B cell (primary cell): ENCODE results near the gene SOCS2. TPM values are rescaled to one million over a fixed set of nuclear protein-coding genes. Genes with fewer than 3 reads are reported as not detected.

Experiments
- ATAC-seq: fragments of 200-7000 bp; cut with Tn5 transposase; one replicate; pipeline ENCODE4 v1.10.0; 2021; ENCODE audit warnings: low read depth, mild to moderate bottlenecking, moderate number of reproducible peaks, moderate library complexity
- CTCF ChIA-PET: fragments of 350-600 bp; sonication (Branson Sonifier 250); formaldehyde crosslinking; loops from one replicate; lab custom pipeline; 2021; ENCODE audit warnings: antibody characterized with exemption, inconsistent platforms; lab: Charles Lee
- POLR2A ChIA-PET: fragments of 350-600 bp; sonication (Branson Sonifier 250); formaldehyde crosslinking; loops from one replicate; lab custom pipeline; 2021; ENCODE audit warnings: antibody characterized with exemption; lab: Charles Lee
- DNase-seq: peaks from one replicate; pipeline ENCODE4 v3.0.0; 2013
- H2AFZ ChIP-seq: 2 replicates; pipeline ENCODE4 v1.6.1; 2012; ENCODE audit warnings: mild to moderate bottlenecking, low read depth, low read length; ENCODE audit not compliant: insufficient read depth, poor library complexity, severe bottlenecking
- H3K27ac ChIP-seq, 2 donors: 1 replicate in 1 of 2; 2 replicates in 1 of 2; pipeline ENCODE4 v1.5.1; 2012 to 2013; ENCODE audit warnings: low read length in 2 of 2, mild to moderate bottlenecking in 2 of 2, moderate library complexity in 1 of 2
- H3K27me3 ChIP-seq, 4 experiments: fragments of 200-600 bp in 1 of 4; sonication (generic) in 1 of 4; replicated peaks in 1 of 4; 1 replicate in 2 of 4; 2 replicates in 2 of 4; pipeline versions ENCODE4 v1.6.1 to v1.7.0; 2013 to 2016; ENCODE audit warnings: low read length in 3 of 4, mild to moderate bottlenecking in 2 of 4, mixed read lengths in 1 of 4, moderate library complexity in 1 of 4; ENCODE audit not compliant: insufficient read depth in 4 of 4, control insufficient read depth in 3 of 4; ENCODE audit errors: control extremely low read depth in 1 of 4
- H3K36me3 ChIP-seq, 2 experiments: replicated peaks in 1 of 2; 1 replicate in 1 of 2; 2 replicates in 1 of 2; pipeline versions ENCODE4 v1.6.1 to v1.7.1; 2013; ENCODE audit warnings: low read length in 1 of 2; ENCODE audit not compliant: insufficient read depth in 2 of 2, control insufficient read depth in 1 of 2; ENCODE audit errors: control extremely low read depth in 1 of 2, extremely low read depth in 1 of 2
- H3K4me1 ChIP-seq, 2 donors: fragments of 200-600 bp in 1 of 2; sonication (generic) in 1 of 2; 1 replicate in 1 of 2; 2 replicates in 1 of 2; pipeline versions ENCODE4 v1.5.1 to v1.6.1; 2013 to 2017; ENCODE audit warnings: low read length in 2 of 2; ENCODE audit not compliant: control insufficient read depth in 2 of 2, insufficient read depth in 2 of 2
- H3K4me2 ChIP-seq: replicated peaks from 2 replicates; pipeline ENCODE3; 2012; ENCODE audit warnings: mild to moderate bottlenecking, low read depth, low read length; ENCODE audit not compliant: poor library complexity, severe bottlenecking
- H3K4me3 ChIP-seq, 5 experiments: fragments of 200-600 bp in 1 of 5; sonication (generic) in 1 of 5; 1 replicate in 3 of 5; 2 replicates in 2 of 5; pipeline versions ENCODE4 v1.5.1 to v1.7.0; 2011 to 2016; ENCODE audit warnings: low read length in 4 of 5, mild to moderate bottlenecking in 4 of 5, low read depth in 2 of 5, control low read depth in 1 of 5, moderate library complexity in 1 of 5; ENCODE audit not compliant: insufficient read depth in 1 of 5; ENCODE audit errors: control extremely low read depth in 1 of 5, extremely low read depth in 1 of 5
- H3K79me2 ChIP-seq: fragments of 200-600 bp; sonication (generic); one replicate; pipeline ENCODE4 v1.6.0; 2016; ENCODE audit warnings: low read length; ENCODE audit not compliant: control insufficient read depth, insufficient read depth
- H3K9ac ChIP-seq: fragments of 200-600 bp; sonication (generic); 2 replicates; pipeline ENCODE4 v1.6.1; 2017; ENCODE audit warnings: mild to moderate bottlenecking, low read length, moderate library complexity
- H3K9me3 ChIP-seq, 3 donors: one replicate each; pipeline versions ENCODE4 v1.6.1 to v1.7.1; 2013; ENCODE audit warnings: low read length in 2 of 3; ENCODE audit not compliant: control insufficient read depth in 2 of 3, insufficient read depth in 1 of 3; ENCODE audit errors: control extremely low read depth in 1 of 3
- H4K20me1 ChIP-seq: 2 replicates; pipeline ENCODE4 v1.6.0; 2012; ENCODE audit warnings: mild to moderate bottlenecking, low read length; ENCODE audit not compliant: insufficient read depth, control insufficient read depth, poor library complexity, severe bottlenecking
- H3K27ac Mint-ChIP-seq: one replicate; pipeline ENCODE4 v1.8.0; 2021; ENCODE audit warnings: mixed read lengths
- H3K27me3 Mint-ChIP-seq: one replicate; pipeline ENCODE4 v1.8.0; 2021; ENCODE audit warnings: mixed read lengths
- H3K4me1 Mint-ChIP-seq: one replicate; pipeline ENCODE4 v1.8.0; 2021; ENCODE audit warnings: mixed read lengths
- H3K4me3 Mint-ChIP-seq: one replicate; pipeline ENCODE4 v1.8.0; 2021; ENCODE audit warnings: mixed read lengths
- H3K9me3 Mint-ChIP-seq: one replicate; pipeline ENCODE4 v1.8.0; 2022; ENCODE audit warnings: mixed read lengths; ENCODE audit not compliant: insufficient read depth
- EZH2 ChIP-seq: IDR thresholded peaks from 2 replicates; pipeline ENCODE4 v1.6.1; 2012; ENCODE audit warnings: borderline replicate concordance, low read depth, mild to moderate bottlenecking, moderate library complexity, low read length; ENCODE audit not compliant: insufficient read depth, poor library complexity, severe bottlenecking
- WGBS: methylation state at CpG from one replicate; pipeline ENCODE4 v1.1.5; 2013; ENCODE audit warnings: missing lambda C conversion rate; ENCODE audit not compliant: insufficient coverage; 5-methylcytosine and 5-hydroxymethylcytosine counted together
- intact Hi-C: fragments of 100-400 bp; cut with micrococcal nuclease; formaldehyde crosslinking; loops from one replicate; pipeline ENCODE4 v1.10.0; 2022
- polyA plus RNA-seq: library from polyadenylated mRNA; depleted of rRNA; stranded (reverse); fragments of >200 nt; gene quantifications from 2 replicates; pipeline ENCODE4 v1.2.3, GENCODE V29; 2012
- total RNA-seq, 2 donors: library from RNA; stranded (reverse); fragments of 120-200 nt in 1 of 2; gene quantifications; 1 replicate in 1 of 2; 2 replicates in 1 of 2; pipeline versions ENCODE4 v1.2.3 to v1.2.4, GENCODE V29; 2013 to 2022
- TF ChIP-seq, protein P1 (sequence below): fragments of 200-600 bp; IDR thresholded peaks from one replicate; pipeline ENCODE4 v1.8.0; 2022; ENCODE audit warnings: antibody characterized with exemption, mild to moderate bottlenecking

Gene SOCS2
- total and polyA plus RNA-seq, 2 donors (not counting 1 experiment from before 2014, with no cell fraction given) = 1.3 to 1.6 TPM

DNA sequence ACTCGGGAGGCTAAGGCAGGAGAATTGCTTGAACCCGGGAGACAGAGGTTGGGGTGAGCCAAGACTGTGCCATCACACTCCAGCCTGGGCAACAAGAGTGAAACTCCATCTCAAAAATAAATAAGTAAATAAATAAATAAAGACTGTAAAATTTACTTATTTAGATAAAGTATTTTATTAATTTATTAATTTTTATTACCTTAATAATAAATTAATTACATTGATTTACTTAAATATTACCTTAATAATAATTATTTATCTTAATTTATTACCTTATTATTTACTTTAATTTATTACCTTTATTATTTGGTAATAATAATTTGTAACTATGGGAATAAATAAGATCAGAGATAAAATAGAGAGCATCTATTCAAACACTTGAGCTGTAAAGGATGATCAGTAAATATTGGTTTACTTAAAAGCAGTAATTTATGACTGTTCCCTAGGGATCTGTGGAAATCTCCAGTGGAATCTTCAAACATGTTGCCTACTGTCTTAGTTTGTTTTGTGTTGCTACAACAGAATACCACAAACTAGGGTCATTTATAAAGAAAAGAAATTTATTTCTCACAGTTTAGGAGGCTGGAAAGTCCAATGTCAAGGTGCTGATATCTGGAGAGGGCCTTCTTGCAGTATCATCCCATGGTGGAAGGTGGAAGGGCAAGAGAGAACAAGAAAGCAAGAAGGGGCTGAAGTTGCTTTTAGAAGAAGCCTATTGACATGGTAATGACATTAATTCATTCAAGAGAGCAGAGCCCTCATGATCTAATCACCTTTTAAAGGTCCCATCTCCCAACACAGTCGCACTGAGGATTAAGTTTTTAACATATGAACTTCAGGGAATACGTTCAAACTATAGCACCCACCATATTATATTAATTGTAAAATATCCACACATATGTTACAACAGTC lies 37.1 kb downstream of the SOCS2 start:
- DNase-seq = no peak
- no peaks in the 10 kb centered on the region for H3K4me1 Mint-ChIP-seq
- no peaks in the 10 kb centered on the region for H3K9me3 ChIP-seq

DNA sequence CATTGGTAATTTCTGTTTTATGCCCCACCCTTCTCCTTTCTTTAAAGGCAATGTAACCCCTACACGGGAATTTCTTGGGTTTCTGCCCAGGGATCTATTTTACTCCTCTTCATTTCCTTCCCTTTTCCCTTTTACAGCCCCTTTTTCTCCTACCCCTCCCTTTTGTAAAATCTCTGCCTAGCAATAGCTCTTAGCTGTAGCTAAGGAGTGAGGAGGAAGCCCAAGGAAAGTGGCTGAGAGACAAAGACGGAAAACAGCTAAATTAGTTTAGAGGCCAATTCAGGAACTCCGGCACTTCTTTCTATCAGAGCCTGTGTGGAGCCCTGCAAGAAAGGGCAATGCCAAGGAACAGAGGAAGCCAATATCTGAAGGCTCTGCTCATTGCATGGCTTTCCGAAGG lies 40.3 kb downstream of the SOCS2 start:
- Histone ChIP-seq H3K27ac (no peak overlapping the region), H3K4me3 (no peak overlapping the region), H3K27me3 (peaks cover 0 to 9% (median 0%) of the 10 kb centered on the region in 4 experiments), H3K79me2 (no peaks in the 10 kb centered on the region), H3K9ac (no peak overlapping the region), H3K4me1 (no peaks in the 10 kb centered on the region), H4K20me1 (no peaks in the 10 kb centered on the region), H3K4me2 (no peak overlapping the region), H2AFZ (no peak overlapping the region), H3K9me3 (no peaks in the 10 kb centered on the region), H3K36me3 (no peaks in the 10 kb centered on the region)
- POLR2A ChIA-PET = no interaction called here
- Mint-ChIP-seq H3K4me1 (no peaks in the 10 kb centered on the region), H3K4me3 (no peak overlapping the region), H3K9me3 (no peaks in the 10 kb centered on the region), H3K27ac (no peak overlapping the region), H3K27me3 (peaks cover 23% of the 10 kb centered on the region)
- DNase-seq (no peak), ATAC-seq (no peak)
- 56% methylated on average over 2 of the region's 4 CpGs for whole genome bisulfite sequencing
- no peak for TF ChIP-seq EZH2
- TF ChIP-seq, protein P1, sequence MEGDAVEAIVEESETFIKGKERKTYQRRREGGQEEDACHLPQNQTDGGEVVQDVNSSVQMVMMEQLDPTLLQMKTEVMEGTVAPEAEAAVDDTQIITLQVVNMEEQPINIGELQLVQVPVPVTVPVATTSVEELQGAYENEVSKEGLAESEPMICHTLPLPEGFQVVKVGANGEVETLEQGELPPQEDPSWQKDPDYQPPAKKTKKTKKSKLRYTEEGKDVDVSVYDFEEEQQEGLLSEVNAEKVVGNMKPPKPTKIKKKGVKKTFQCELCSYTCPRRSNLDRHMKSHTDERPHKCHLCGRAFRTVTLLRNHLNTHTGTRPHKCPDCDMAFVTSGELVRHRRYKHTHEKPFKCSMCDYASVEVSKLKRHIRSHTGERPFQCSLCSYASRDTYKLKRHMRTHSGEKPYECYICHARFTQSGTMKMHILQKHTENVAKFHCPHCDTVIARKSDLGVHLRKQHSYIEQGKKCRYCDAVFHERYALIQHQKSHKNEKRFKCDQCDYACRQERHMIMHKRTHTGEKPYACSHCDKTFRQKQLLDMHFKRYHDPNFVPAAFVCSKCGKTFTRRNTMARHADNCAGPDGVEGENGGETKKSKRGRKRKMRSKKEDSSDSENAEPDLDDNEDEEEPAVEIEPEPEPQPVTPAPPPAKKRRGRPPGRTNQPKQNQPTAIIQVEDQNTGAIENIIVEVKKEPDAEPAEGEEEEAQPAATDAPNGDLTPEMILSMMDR = no peak
- CTCF ChIA-PET = no interaction called here
- intact Hi-C loops = no loop called here

More for the DNA sequence above, 37.1 kb downstream of the SOCS2 start:
- H3K27me3 ChIP-seq = peaks cover 0 to 9% (median 0%) of the 10 kb centered on the region in 4 experiments
- Mint-ChIP-seq H3K4me3 (no peak overlapping the region), H3K27ac (no peak overlapping the region), H3K27me3 (peaks cover 33% of the 10 kb centered on the region), H3K9me3 (no peaks in the 10 kb centered on the region)
- no peaks in the 10 kb centered on the region for H3K4me1 ChIP-seq
- ChIA-PET POLR2A (no interaction called here), CTCF (no interaction called here)
- intact Hi-C loops = no loop called here
- H3K27ac ChIP-seq = no peak overlapping the region
- no peak for ATAC-seq
- H3K4me3 ChIP-seq = no peak overlapping the region
- TF ChIP-seq, protein P1 = no peak
- TF ChIP-seq EZH2 = no peak
- no peaks in the 10 kb centered on the region for H3K79me2 ChIP-seq
- no peak overlapping the region for H2AFZ ChIP-seq
- H4K20me1 ChIP-seq = no peaks in the 10 kb centered on the region
- H3K4me2 ChIP-seq = no peak overlapping the region
- 100% methylated on average over 1 of the region's 4 CpGs for WGBS
- no peak overlapping the region for H3K9ac ChIP-seq
- H3K36me3 ChIP-seq = no peaks in the 10 kb centered on the region
